ENCODE results near the gene GXYLT1. TPM values are rescaled to one million over a fixed set of nuclear protein-coding genes. Genes with fewer than 3 reads are reported as not detected.

Gene GXYLT1
- total and polyA plus RNA-seq, 9 of the 15 experiments (the other 6 are each of a cell fraction or from before 2014, with no cell fraction given) = 1.4 to 9.3 (median 5.5) TPM

- TF ChIP-seq ZFX (CRISPR knock-in tag; IDR thresholded peaks at IDR 0.05) = peak; percentile 67
- peak in 1 of 2 experiments; percentile 66; a peak in 1 of 4 replicates for TF ChIP-seq TEAD1 (CRISPR knock-in tag; IDR thresholded peaks at IDR 0.05)
- no peak for TF ChIP-seq DPF2 (IDR thresholded peaks at IDR 0.05)
- peak; percentile 77 for TF ChIP-seq RBBP5 (IDR thresholded peaks at IDR 0.05; ENCODE audit: borderline replicate concordance, insufficient read depth, low read length, poor library complexity, severe bottlenecking)
- TF ChIP-seq GABPA (tag; conservative IDR thresholded peaks at IDR 0.05; ENCODE audit: low read depth) = peak; percentile 60
- peak; percentile 95 for TF ChIP-seq GMEB1 (CRISPR knock-in tag; IDR thresholded peaks at IDR 0.05)
- TF ChIP-seq UBTF (IDR thresholded peaks at IDR 0.05; ENCODE audit: borderline replicate concordance in 1 of 2, low read depth in 2 of 2, low read length in 2 of 2) = peak; percentile 64 to 98; a peak in 3 of 4 replicates
- TF ChIP-seq ZNF282 (CRISPR knock-in tag; IDR thresholded peaks at IDR 0.05) = 0 out of 2 replicates have a peak, but pooled peaks have one; percentile 31
- peak; percentile 95 for TF ChIP-seq NRF1 (conservative IDR thresholded peaks at IDR 0.05 in 1 of 2, IDR thresholded peaks at IDR 0.05 in 1 of 2)
- TF ChIP-seq ARID4B (CRISPR knock-in tag; IDR thresholded peaks at IDR 0.05) = peak; percentile 82
- TF ChIP-seq ETV1 (tag; conservative IDR thresholded peaks at IDR 0.05; ENCODE audit: low read depth) = peak; percentile 41; the same call in 1 of the 2 replicates
- TF ChIP-seq YY1 (IDR thresholded peaks at IDR 0.05; ENCODE audit: borderline replicate concordance in 1 of 3, control insufficient read depth in 1 of 3, extremely low read depth in 1 of 3, insufficient read depth in 3 of 3, insufficient read length in 1 of 3, insufficient replicate concordance in 2 of 3, low read depth in 1 of 3, low read length in 2 of 3) = peak in 1 of 3 experiments; percentile 48
- peak; percentile 54; the same call in 1 of the 2 replicates for TF ChIP-seq SIN3B (IDR thresholded peaks at IDR 0.05; ENCODE audit: low read depth)
- TF ChIP-seq HMGXB4 (CRISPR knock-in tag; IDR thresholded peaks at IDR 0.05) = 0 out of 2 replicates have a peak, but pooled peaks have one; percentile 24
Measured at GRCh38 chr12:42144408-42145196, at the start of gene GXYLT1 (continued).
